ENCODE data around the gene GLIS1. TPM values are rescaled to one million over a fixed set of nuclear protein-coding genes. Genes with fewer than 3 reads are reported as not detected.

GLIS1 gene
- total RNA-seq, 2 donors from 2014 or later = not detected

DNA sequence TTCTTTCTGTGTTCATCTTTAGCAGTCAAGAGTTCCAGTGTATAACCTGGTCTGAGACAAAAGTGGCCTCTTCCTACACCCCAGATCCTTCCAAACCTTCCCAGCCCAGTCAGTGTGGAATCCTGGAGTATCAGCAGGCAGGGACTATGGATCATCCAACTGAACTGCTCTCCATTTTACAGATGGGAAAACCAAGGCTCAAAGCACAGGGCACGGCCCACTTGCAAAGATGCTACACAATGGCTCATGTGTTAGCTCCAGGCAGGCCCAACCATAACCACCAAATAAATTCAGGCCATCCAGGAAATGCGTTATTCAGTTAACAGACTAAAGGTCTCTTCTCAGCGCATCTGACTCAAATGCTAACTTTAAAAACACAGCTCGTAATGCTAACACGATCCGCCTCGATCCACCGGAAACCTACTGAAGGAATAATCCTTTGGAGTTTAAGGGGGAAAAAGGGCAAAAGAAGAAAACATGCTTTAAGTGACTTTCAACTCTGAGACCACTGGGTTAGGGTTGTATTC is 7.1 kb downstream of the GLIS1 start:
- ATAC-seq (replicated peaks) = no peak
- Mint-ChIP-seq H3K4me3 (no peak overlapping the region), H3K27ac (no peak overlapping the region), H3K27me3 (peaks cover 28% of the 10 kb centered on the region), H3K36me3 (ENCODE audit: low read depth) (no peaks in the 10 kb centered on the region), H3K9me3 (no peaks in the 10 kb centered on the region), H3K4me1 (no peaks in the 10 kb centered on the region)

DNA sequence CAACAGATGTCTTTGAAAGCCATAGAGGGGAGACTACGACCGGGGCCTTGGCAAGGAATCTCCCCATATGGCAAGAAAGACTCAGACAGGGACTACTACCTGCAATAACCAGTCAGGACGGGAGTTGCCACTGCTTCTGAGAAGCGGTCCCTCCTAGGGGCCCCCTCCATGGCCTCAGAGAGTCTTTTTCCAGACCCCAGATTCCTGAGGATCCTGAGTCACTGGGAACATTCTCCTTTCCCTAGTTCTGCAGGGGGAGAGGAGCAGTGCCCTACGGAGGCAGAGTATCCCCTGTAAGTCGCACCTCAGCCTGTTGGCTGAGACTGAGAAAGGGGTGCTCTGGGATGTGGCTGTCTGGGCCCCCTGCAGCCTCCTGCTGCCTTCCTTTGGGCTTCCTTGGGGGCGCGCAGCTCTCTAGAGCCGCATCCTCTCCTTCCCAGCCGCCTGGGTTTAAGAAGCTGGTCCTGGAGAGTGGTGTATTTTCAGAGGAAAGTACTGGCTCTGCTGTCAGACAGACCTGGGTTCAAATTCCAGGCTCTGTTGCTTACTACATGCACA is 7.8 kb downstream of the GLIS1 start:
- Mint-ChIP-seq H3K4me1 (no peaks in the 10 kb centered on the region), H3K27me3 (peaks cover 24% of the 10 kb centered on the region), H3K27ac (no peak overlapping the region), H3K36me3 (ENCODE audit: low read depth) (no peaks in the 10 kb centered on the region), H3K4me3 (no peak overlapping the region), H3K9me3 (no peaks in the 10 kb centered on the region)
- ATAC-seq (replicated peaks) = no peak

DNA sequence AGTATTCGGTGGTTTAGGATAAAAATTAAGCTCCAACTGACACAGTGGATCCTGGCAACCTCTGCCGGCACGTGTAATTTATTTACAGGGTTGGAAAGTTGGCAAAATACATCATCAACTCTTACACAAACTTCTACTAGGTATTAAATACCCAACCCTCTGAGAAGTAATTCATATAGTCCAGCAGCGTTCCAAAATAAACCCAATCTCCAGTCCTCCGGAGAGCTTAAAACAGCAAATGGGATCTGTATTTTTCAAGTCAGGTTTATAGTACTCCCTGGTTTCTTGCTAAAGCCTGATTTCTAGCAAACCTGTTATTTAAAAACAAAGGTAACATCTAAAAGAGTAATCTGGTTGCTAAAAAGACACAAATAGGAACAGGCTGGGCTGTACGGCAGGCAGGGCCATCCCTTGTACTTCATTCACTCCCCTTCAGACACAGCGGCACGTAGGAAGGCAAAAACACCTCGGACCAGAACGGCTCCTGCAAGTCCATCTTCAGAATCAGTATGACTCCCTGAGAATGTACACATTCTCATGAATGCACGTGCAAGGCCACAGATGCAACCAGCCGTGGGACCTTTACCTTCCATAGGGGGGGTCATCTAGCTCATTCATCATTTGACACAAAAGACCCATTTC is 8.6 kb downstream of the GLIS1 start:
- Mint-ChIP-seq H3K4me1 (no peaks in the 10 kb centered on the region), H3K27me3 (peaks cover 16% of the 10 kb centered on the region), H3K27ac (no peak overlapping the region), H3K4me3 (no peak overlapping the region), H3K36me3 (ENCODE audit: low read depth) (no peaks in the 10 kb centered on the region), H3K9me3 (no peaks in the 10 kb centered on the region)
- no peak for ATAC-seq (replicated peaks)

DNA sequence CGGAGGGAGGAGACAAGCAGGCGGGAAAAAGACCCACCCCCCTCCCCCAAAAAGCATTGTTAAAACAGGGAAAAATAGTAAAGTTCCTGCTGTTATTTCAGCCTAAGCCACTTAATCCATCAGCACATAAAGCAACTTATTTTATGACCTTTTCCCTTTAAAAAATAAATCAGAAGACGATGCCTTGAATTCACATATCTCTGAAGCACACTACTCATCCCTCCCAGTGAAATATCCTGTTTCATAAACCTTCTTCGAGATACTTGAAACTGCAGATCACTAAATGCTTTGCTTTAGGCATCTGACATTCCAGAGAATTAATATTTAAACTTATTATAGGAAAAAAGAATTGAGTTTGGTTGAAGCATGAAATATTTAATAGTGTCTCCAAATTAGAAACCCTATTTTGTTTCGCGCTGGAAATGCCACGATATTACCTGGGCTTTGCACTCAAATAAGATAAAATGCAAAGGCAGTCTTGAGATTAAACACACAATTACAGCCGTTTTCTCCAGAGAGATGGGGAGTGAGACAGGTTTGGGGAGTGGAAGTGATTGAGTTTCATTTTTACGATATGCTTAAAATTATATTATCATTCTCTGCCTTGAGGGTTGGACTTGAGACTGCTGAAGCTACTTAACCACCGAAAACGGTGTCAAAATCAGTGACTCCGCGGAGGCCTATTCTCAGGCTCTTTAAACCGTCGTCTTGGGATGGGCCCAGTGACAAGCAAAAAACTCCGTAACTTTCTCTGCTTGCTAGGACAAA is 9.3 kb downstream of the GLIS1 start:
- Mint-ChIP-seq H3K27me3 (peaks cover 9% of the 10 kb centered on the region), H3K4me1 (no peaks in the 10 kb centered on the region), H3K27ac (no peak overlapping the region), H3K4me3 (no peak overlapping the region), H3K36me3 (ENCODE audit: low read depth) (no peaks in the 10 kb centered on the region), H3K9me3 (no peaks in the 10 kb centered on the region)
- no peak for ATAC-seq (replicated peaks)

DNA sequence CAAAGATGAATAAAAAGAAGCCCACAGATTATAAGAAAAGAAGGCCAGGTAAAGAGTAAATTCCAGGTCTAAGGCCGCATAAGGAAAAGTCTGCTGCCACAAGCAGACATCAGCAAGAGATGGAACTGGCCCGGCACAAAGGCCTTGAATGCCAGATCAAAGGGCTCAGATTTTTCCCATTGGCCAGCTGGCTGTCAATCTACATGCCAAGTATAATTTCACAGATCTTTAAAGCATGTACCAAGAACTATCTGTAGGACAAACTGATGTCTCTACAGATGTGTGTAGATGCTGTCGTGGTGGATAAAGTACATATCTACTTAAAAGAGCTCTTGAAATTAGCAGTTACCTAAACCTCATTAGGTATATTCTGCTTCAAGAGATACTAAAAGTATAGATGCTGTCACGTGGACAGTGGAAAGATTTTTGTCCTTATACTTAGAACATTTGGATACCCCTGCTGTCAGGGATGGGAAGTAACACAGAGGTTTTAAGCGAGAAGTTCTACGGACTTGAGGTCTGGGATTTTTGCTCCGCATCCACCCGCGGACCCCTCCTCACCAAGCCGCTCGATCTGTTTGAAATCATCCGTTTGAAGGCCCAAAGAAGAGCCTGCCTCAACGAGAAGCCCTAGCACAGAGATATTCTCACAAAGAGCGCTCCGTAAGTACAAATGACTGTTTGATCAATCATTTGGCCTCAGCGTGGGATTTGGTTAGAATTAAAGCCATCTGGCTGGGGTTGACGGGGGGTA is 10.1 kb downstream of the GLIS1 start:
- ATAC-seq (replicated peaks) = no peak

DNA sequence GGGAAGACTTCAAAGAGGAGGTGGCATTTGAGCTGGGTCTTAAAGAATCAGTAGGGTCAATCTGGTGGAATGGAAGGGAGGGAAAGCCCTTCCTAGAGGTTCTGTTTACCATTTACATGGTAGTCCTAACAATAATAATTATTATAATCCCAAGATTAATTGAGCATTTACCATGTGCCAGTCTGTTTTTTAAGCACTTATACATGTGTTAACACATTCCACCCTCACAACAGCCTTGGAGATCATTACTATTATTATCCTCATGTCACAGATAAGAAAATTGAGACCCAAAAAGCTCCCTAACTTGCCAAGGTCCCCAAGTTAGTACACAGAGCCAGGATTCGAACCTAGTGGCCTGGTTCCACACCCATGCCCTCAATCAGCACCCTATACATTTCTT is 10.8 kb downstream of the GLIS1 start:
- Mint-ChIP-seq H3K4me1 (no peaks in the 10 kb centered on the region), H3K36me3 (ENCODE audit: low read depth) (no peaks in the 10 kb centered on the region), H3K9me3 (no peaks in the 10 kb centered on the region), H3K27me3 (peaks cover 6% of the 10 kb centered on the region), H3K4me3 (no peak overlapping the region), H3K27ac (no peak overlapping the region)
- ATAC-seq (replicated peaks) = no peak

More for the DNA sequence above, 10.1 kb downstream of the GLIS1 start:
- Mint-ChIP-seq H3K36me3 (ENCODE audit: low read depth) (no peaks in the 10 kb centered on the region), H3K27ac (no peak overlapping the region), H3K9me3 (no peaks in the 10 kb centered on the region), H3K4me3 (no peak overlapping the region), H3K4me1 (no peaks in the 10 kb centered on the region), H3K27me3 (peaks cover 6% of the 10 kb centered on the region)

DNA sequence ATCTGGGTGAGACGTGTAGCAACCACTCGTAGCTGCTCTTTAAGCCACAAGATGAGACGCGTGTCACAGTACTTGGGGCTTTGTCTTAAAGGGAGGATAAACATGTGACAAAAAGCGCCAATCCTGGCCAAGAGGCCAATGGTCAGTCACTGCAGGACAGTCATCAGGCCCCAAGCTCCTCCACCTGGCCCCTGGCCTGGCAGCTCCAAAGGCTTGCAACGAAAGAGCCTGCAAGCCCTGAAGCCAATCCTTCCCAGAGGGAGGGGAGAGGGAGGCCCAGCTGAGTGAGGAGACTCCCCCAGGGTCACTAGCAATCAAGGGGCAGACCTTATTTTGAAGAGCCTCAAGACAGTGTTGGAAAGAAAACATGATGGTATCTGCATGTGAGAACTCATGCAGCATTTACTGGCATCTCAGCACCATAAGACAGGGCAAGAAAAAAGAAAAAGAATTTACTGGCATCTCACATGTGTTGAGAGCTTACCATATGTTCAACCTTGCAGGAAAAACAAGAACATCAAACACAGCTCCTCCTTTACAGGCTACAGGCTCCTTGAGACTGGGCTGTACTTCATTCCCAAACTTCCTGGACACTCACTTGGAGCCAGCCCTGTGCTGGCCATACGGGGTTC is 11.4 kb downstream of the GLIS1 start:
- no peaks in the 10 kb centered on the region for H3K36me3 Mint-ChIP-seq (ENCODE audit: low read depth)
- H3K4me1 Mint-ChIP-seq = no peaks in the 10 kb centered on the region
- no peak overlapping the region for H3K4me3 Mint-ChIP-seq
- peaks cover 6% of the 10 kb centered on the region for H3K27me3 Mint-ChIP-seq
- no peak for ATAC-seq (replicated peaks)
- H3K27ac Mint-ChIP-seq = no peak overlapping the region
- H3K9me3 Mint-ChIP-seq = no peaks in the 10 kb centered on the region

DNA sequence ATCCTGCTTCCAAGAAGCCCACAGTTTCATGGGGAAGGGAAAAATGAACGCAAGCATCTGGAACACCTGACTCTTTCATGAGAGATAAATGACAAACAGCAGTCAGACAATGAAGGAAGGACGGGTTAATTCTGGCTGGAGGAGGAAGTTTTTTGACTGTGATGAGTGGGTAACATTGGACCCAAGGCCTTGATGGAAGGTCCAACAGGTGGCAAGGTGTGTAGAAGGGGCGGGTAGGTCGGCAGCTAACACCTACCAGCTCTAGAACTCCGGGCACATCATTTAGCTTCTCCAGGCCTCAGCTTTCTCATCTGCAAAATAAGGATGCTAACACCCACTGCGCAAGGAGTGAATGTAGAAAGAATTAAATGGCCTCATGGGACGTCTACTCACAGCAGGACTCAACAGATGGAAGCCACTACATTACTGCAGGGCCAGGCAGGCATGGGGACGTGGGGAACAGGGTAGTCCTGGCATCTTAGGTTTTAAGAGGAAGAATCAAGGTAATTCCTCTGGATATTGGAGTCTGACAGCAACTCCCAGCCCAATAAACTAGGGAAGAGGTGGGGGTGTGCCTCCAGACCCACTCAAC is 12.9 kb downstream of the GLIS1 start:
- Mint-ChIP-seq H3K36me3 (ENCODE audit: low read depth) (no peaks in the 10 kb centered on the region), H3K9me3 (no peaks in the 10 kb centered on the region), H3K4me3 (no peak overlapping the region), H3K27ac (no peak overlapping the region), H3K27me3 (no peaks in the 10 kb centered on the region), H3K4me1 (no peaks in the 10 kb centered on the region)
- ATAC-seq (replicated peaks) = no peak

DNA sequence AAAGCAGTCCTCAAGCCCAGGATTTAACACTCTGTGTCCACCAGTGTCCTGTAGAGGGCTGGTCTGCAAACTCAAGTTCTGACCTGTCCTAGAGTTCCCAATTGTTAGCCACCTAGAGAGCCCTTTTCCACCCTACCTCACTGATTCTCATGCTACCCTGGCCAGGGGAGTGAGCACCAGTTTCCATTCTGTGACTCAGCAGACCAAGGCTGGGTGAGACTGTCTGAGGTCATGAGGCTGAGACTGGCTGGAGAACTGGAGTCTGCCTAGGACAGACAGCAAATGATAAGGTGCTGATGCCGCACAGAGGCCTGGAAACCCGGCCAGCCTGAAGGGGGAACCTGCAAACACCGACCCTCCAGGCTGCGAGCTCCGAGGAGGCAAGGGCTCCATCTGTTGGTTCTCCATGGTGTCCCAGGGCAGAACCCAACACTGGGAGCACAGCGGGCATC is 13.7 kb downstream of the GLIS1 start:
- Mint-ChIP-seq H3K4me3 (no peak overlapping the region), H3K4me1 (no peaks in the 10 kb centered on the region), H3K36me3 (ENCODE audit: low read depth) (no peaks in the 10 kb centered on the region), H3K9me3 (no peaks in the 10 kb centered on the region), H3K27me3 (no peaks in the 10 kb centered on the region), H3K27ac (no peak overlapping the region)
- ATAC-seq (replicated peaks) = no peak

DNA sequence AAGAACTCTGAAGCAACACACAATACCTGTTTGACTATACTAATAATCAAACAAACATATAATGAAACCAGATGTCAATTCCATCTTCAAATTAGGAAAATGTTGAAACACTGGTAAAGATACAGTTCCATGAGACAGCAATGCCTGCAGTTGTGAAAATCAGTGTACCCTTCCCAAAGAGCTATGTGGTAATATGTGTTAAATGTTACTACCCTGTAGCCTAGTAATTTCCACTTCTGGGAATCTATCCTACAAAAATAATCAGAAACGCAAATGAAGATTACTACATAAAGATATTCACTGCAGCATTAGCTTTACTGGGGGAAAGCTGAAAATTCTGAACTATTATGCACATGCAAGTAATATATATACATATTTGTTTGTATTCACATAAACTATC is 16.9 kb downstream of the GLIS1 start:
- Mint-ChIP-seq H3K4me1 (no peaks in the 10 kb centered on the region), H3K4me3 (no peak overlapping the region), H3K36me3 (ENCODE audit: low read depth) (no peaks in the 10 kb centered on the region), H3K27me3 (peaks cover 6% of the 10 kb centered on the region), H3K27ac (no peak overlapping the region), H3K9me3 (no peaks in the 10 kb centered on the region)
- ATAC-seq (replicated peaks) = no peak

DNA sequence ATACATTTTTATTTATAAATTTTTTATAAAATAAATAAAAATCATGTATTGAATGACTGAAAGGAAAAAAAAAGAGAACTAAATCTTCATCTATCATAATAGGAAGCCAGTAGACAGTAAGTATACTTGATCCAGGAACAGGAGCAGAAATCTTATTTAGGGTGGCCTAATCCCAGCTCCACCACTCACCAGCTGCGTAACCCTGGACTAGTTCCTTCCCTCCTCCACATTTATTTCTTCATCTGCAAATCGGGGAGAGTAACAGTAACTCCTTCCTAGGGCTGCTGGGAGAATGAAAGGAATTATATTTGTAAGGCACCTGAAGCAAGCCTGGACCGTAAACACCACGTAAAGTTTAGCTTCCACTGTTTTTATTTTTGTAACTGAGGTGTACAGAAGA is 17.9 kb downstream of the GLIS1 start:
- Mint-ChIP-seq H3K36me3 (ENCODE audit: low read depth) (no peaks in the 10 kb centered on the region), H3K9me3 (no peaks in the 10 kb centered on the region), H3K27ac (no peak overlapping the region), H3K27me3 (peaks cover 6% of the 10 kb centered on the region), H3K4me1 (no peaks in the 10 kb centered on the region), H3K4me3 (no peak overlapping the region)
- ATAC-seq (replicated peaks) = no peak

DNA sequence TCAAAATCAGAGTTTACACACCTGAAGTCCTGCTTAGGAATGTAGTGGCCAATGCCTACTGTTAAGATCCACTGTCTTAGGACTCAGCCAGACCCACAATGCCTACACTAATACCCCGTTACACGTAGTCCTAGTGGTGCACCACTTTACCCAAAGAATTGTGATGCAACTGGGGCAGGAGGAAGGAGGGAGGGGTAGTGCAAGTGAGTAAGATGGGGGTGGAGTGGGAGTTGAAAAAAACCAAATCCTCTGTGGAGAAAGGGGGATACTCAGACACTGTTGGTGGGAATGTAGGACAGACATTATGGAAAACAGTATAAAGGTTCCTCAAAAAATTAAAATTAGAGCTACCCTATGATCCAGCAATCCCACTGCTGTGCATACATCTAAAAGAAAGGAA is 19.5 kb downstream of the GLIS1 start:
- Mint-ChIP-seq H3K36me3 (ENCODE audit: low read depth) (no peaks in the 10 kb centered on the region), H3K27ac (no peak overlapping the region), H3K4me3 (no peak overlapping the region), H3K27me3 (peaks cover 6% of the 10 kb centered on the region), H3K9me3 (no peaks in the 10 kb centered on the region), H3K4me1 (no peaks in the 10 kb centered on the region)
- ATAC-seq (replicated peaks) = no peak

DNA sequence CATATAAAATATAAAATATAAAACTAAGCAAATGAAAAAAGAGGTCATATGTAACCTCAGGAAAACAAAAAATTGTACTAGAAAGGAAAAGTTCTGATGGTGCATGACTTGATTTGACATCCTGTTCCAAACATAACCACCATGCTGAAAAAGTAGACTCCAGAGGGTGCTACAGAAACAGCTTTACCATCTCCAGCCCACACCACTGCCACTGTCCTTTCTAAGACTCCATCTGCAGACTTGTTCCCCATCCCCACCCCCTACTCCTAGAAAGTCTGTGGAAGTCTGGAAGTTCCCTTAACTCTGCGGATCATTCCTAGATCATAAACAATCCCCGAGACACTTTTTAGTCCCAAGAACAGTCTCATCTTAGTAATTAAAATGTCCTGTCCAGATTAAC is 20.5 kb downstream of the GLIS1 start:
- H3K36me3 Mint-ChIP-seq (ENCODE audit: low read depth) = no peaks in the 10 kb centered on the region
- H3K4me3 Mint-ChIP-seq = no peak overlapping the region
- H3K9me3 Mint-ChIP-seq = no peaks in the 10 kb centered on the region
- no peak overlapping the region for H3K27ac Mint-ChIP-seq
- no peak for ATAC-seq (replicated peaks)
- H3K27me3 Mint-ChIP-seq = peaks cover 9% of the 10 kb centered on the region
- H3K4me1 Mint-ChIP-seq = no peaks in the 10 kb centered on the region
